K562 (cell line): Measurements from ENCODE around the gene PFDN2. TPM values are rescaled to one million over a fixed set of nuclear protein-coding genes. Genes with fewer than 3 reads are reported as not detected.

Experiments used
- EHMT2 ChIP-seq: fragments of 450-650 bp; IDR thresholded peaks from 2 replicates; pipeline ENCODE4 v1.6.1; 2018; ENCODE audit warnings: antibody characterized with exemption
- HMG20A ChIP-seq: fragments of 450-650 bp; formaldehyde crosslinking; conservative IDR thresholded peaks from 2 replicates; pipeline ENCODE4 v1.4.0; 2020; ENCODE audit warnings: mild to moderate bottlenecking, mixed read lengths
- PTBP1 ChIP-seq: fragments of 200-400 bp; formaldehyde crosslinking; IDR thresholded peaks from 2 replicates; pipeline ENCODE4 v1.6.1; 2017; ENCODE audit warnings: low read depth, low read length
- ZNF274 ChIP-seq: IDR thresholded peaks from 2 replicates; pipeline ENCODE4 v1.6.1; 2011; ENCODE audit warnings: low read depth, mild to moderate bottlenecking, low read length, moderate library complexity, borderline replicate concordance
- ZNF316 ChIP-seq: fragments of 450-650 bp; IDR thresholded peaks from 2 replicates; pipeline ENCODE4 v1.6.1; 2016
- ZNF407 ChIP-seq: fragments of 450-650 bp; IDR thresholded peaks from 2 replicates; pipeline ENCODE4 v1.6.1; 2016; ENCODE audit warnings: low read depth
- ZNF696 ChIP-seq: fragments of 250-450 bp; sonication (Bioruptor Pico); conservative IDR thresholded peaks from 2 replicates; pipeline ENCODE4 v1.4.0; 2020; ENCODE audit warnings: mild to moderate bottlenecking, moderate library complexity
- polyA plus RNA-seq, 8 experiments: library from polyadenylated mRNA; depleted of rRNA in 4 of 8; stranded (reverse) in 5 of 8; unstranded in 3 of 8; fragments of >200 nt; fragmentation: Nextera tagmentation in 2 of 8; fragmentation: Illumina TruSeq in 1 of 8; extraction: Ambion mirVana in 2 of 8; extraction: Trizol in 1 of 8; gene quantifications; 2 replicates each; pipeline versions ENCODE4 v1.2.1 to v1.2.3, GENCODE V29; 2011 to 2014; ENCODE audit warnings: inconsistent platforms in 1 of 8, missing spikeins in 1 of 8
- total RNA-seq, 7 experiments: library from RNA; depleted of rRNA in 6 of 7; stranded (reverse); fragments of >200 nt in 6 of 7; fragmentation: Illumina TruSeq in 2 of 7; extraction: Trizol in 2 of 7; gene quantifications; 2 replicates each; pipeline versions ENCODE4 v1.2.1 to v1.2.3, GENCODE V29; 2011 to 2021; ENCODE audit warnings: low replicate concordance in 1 of 7

The PFDN2 gene
- total and polyA plus RNA-seq, 9 of the 15 experiments (the other 6 are each of a cell fraction or from before 2014, with no cell fraction given), result 50.2 to 361 (median 144) TPM

GRCh38 chr1:161132410-161133219 lies 14.8 kb upstream of the PFDN2 start, which contains the start of gene DEDD (continued):
- TF ChIP-seq ZNF407 (no peak), HMG20A (CRISPR knock-in tag) (no peak), PTBP1 (no peak), EHMT2 (peak; percentile 29; the same call in 1 of the 2 replicates), ZNF696 (CRISPR knock-in tag) (no peak), ZNF274 (no peak), ZNF316 (no peak)
